ENCODE results near the gene UBE2D4.

UBE2D4 gene

GRCh38 chr7:43906331-43907010, 19.8 kb upstream of the UBE2D4 start, which contains the start of gene URGCP:
TSS of gene URGCP (minus strand) at chr7:43906596. CDS start at chr7:43906575, 21 bp downstream.
- DNase-seq (ENCODE audit: low read depth in 3 of 3) = peak in 2 of 3 donors; percentile 13 to 48

- no peak for DNase-seq (ENCODE audit: low read depth in 3 of 3)
These were observed 11.4 kb upstream of the UBE2D4 start for GRCh38 chr7:43914795-43915194.

GRCh38 chr7:43915907-43916306, 10.3 kb upstream of the UBE2D4 start:
- no peak for DNase-seq (ENCODE audit: low read depth in 3 of 3)

- no peak for DNase-seq (ENCODE audit: low read depth in 3 of 3)
These were observed 4.8 kb upstream of the UBE2D4 start for GRCh38 chr7:43921423-43921822.

- no peak for DNase-seq (ENCODE audit: low read depth in 3 of 3)
These were observed 3.5 kb upstream of the UBE2D4 start for GRCh38 chr7:43922726-43923125.

- DNase-seq (ENCODE audit: low read depth in 3 of 3) = no peak
These were observed 525 bp downstream of the UBE2D4 start for GRCh38 chr7:43926798-43927123.

GRCh38 chr7:43927810-43928209, 1.6 kb downstream of the UBE2D4 start:
- DNase-seq (ENCODE audit: low read depth in 3 of 3) = no peak

GRCh38 chr7:43929529-43930457, 3.6 kb downstream of the UBE2D4 start:
- no peak for DNase-seq (ENCODE audit: low read depth in 3 of 3)

GRCh38 chr7:43931346-43931745, 5.1 kb downstream of the UBE2D4 start:
- no peak for DNase-seq (ENCODE audit: low read depth in 3 of 3)

GRCh38 chr7:43933902-43934560, 7.8 kb downstream of the UBE2D4 start:
- DNase-seq (ENCODE audit: low read depth in 3 of 3) = no peak

- no peak for DNase-seq (ENCODE audit: low read depth in 3 of 3)
These were observed 11.2 kb downstream of the UBE2D4 start for GRCh38 chr7:43937444-43937843.

- no peak for DNase-seq (ENCODE audit: low read depth in 3 of 3)
These were observed 12.8 kb downstream of the UBE2D4 start for GRCh38 chr7:43938892-43939482.

- no peak for DNase-seq (ENCODE audit: low read depth in 3 of 3)
These were observed 16.0 kb downstream of the UBE2D4 start for GRCh38 chr7:43942250-43942649.

- DNase-seq (ENCODE audit: low read depth in 3 of 3) = no peak
These were observed 16.8 kb downstream of the UBE2D4 start for GRCh38 chr7:43942997-43943396.

- DNase-seq (ENCODE audit: low read depth in 3 of 3) = no peak
These were observed 17.4 kb downstream of the UBE2D4 start for GRCh38 chr7:43943417-43944187.

- no peak for DNase-seq (ENCODE audit: low read depth in 3 of 3)
These were observed 18.1 kb downstream of the UBE2D4 start for GRCh38 chr7:43944286-43944685.

- DNase-seq (ENCODE audit: low read depth in 3 of 3) = no peak
These were observed 25.8 kb downstream of the UBE2D4 start for GRCh38 chr7:43952028-43952427.

GRCh38 chr7:43953071-43953470, 26.8 kb downstream of the UBE2D4 start:
- no peak for DNase-seq (ENCODE audit: low read depth in 3 of 3)

- DNase-seq (ENCODE audit: low read depth in 3 of 3) = no peak
These were observed 28.4 kb downstream of the UBE2D4 start for GRCh38 chr7:43954524-43955228.

GRCh38 chr7:43956027-43956426, 29.8 kb downstream of the UBE2D4 start:
- DNase-seq (ENCODE audit: low read depth in 3 of 3) = no peak

- DNase-seq (ENCODE audit: low read depth in 3 of 3) = no peak
These were observed 34.7 kb downstream of the UBE2D4 start for GRCh38 chr7:43960933-43961332.

All from stimulated activated CD4-positive, alpha-beta T cell treated with anti-CD3 and anti-CD28 coated beads, TNF-alpha, amount 100 ng/mL, for 48 hours (primary cell).